Esophagus squamous epithelium (tissue), 5 donors: ENCODE measurements around the gene GALNT2. TPM values are rescaled to one million over a fixed set of nuclear protein-coding genes. Genes with fewer than 3 reads are reported as not detected.

Source experiments
- DNase-seq: peaks from one replicate; lab custom pipeline; 2025; lab: John Stamatoyannopoulos, UW
- H3K27ac ChIP-seq, 4 donors: fragments of 200-600 bp; sonication (generic); one replicate each; pipeline ENCODE4 v1.5.1; 2016 to 2019; ENCODE audit warnings: mild to moderate bottlenecking in 1 of 4
- H3K27me3 ChIP-seq, 4 donors: fragments of 200-600 bp; sonication (generic); 1 replicate in 3 of 4; 2 replicates in 1 of 4; pipeline versions ENCODE4 v1.5.1 to v1.6.0; 2017 to 2021; ENCODE audit warnings: antibody characterized with exemption in 1 of 4
- H3K36me3 ChIP-seq, 3 donors: fragments of 200-600 bp; sonication (generic); one replicate each; pipeline ENCODE4 v1.5.1; 2016 to 2019
- H3K4me1 ChIP-seq, 3 donors: fragments of 200-600 bp; sonication (generic); one replicate each; pipeline ENCODE4 v1.5.1; 2017 to 2019
- H3K4me3 ChIP-seq, 4 donors: fragments of 200-600 bp; sonication (generic); 1 replicate in 3 of 4; 2 replicates in 1 of 4; pipeline ENCODE4 v1.5.1; 2016 to 2019; ENCODE audit warnings: mild to moderate bottlenecking in 2 of 4, moderate library complexity in 1 of 4
- H3K9me3 ChIP-seq, 3 donors: fragments of 200-600 bp; sonication (generic); one replicate each; pipeline ENCODE4 v1.5.1; 2016 to 2019
- POLR2A ChIP-seq, 4 donors: fragments of 450-650 bp; IDR thresholded peaks; one replicate each; pipeline ENCODE4 v1.6.1; 2017; ENCODE audit warnings: antibody characterized with exemption in 4 of 4, mild to moderate bottlenecking in 4 of 4, moderate library complexity in 3 of 4
- WGBS, 2 donors: methylation state at CpG; one replicate each; pipeline ENCODE4 v1.1.5; 2018; 5-methylcytosine and 5-hydroxymethylcytosine counted together
- intact Hi-C: fragments of 100-400 bp; cut with DNase I; formaldehyde crosslinking; loops from one replicate; pipeline ENCODE4 v1.15.0; 2022
- total RNA-seq, 4 donors: library from RNA; depleted of rRNA; stranded (reverse); fragments of >200 nt; gene quantifications; one replicate each; pipeline ENCODE4 v1.1.0, GENCODE V29; 2016
- TF ChIP-seq, protein P1 (sequence below), 6 experiments: fragments of 450-650 bp in 4 of 6; fragments of 200-600 bp in 2 of 6; sonication (generic) in 2 of 6; IDR thresholded peaks; one replicate each; pipeline ENCODE4 v1.5.1; 2016 to 2019; ENCODE audit warnings: antibody characterized with exemption in 6 of 6, mild to moderate bottlenecking in 4 of 6, moderate library complexity in 4 of 6
- donor health status: DM: yes; HTN: yes; CAD: no.

The GALNT2 gene
- total RNA-seq, 4 donors from 2014 or later, result 25.8 to 36.2 (median 31.0) TPM

DNA sequence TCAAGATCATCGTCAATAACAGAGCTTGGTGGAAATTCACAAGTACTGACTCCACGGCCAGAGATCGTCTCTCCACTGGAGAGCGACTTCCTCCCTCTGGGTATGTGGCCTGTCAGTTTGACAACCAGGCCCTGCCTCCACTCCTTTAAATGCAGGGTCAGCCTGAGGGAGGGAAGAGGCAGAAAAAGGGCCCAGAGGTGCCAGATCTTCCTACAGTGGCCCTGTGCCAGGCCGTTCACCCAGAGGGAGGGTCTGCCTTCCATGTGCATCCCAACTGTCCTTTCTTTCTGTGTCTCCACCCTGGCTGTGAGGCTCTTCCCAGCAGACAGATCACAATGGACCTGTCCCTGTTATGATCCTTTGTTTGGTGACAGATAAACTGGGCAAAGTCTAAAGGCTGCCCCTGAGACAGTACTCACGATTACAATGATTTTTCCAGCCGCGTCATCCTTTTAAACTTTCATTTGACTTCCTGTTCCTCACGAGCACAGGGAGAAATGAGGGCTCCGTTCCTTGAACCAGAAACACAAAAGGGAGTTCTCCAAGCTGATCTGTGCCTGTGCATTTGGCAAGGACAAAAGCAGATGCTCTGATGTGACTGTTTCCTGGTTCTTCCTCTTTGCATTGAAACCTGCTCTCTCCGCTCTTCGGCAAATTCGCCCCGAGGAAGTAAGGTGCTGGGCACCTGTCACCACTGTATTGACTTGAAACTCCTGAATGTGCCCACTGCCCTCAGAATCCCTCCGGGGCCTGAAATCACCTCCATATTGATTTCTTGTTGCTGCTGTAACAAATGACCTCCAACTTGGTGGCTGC lies 232.4 kb downstream of the GALNT2 start:
- 75 to 83% methylated on average over 15 of the region's 15 CpGs for WGBS, 2 donors
- TF ChIP-seq POLR2A (IDR thresholded peaks at IDR 0.05), result no peak
- TF ChIP-seq, protein P1, sequence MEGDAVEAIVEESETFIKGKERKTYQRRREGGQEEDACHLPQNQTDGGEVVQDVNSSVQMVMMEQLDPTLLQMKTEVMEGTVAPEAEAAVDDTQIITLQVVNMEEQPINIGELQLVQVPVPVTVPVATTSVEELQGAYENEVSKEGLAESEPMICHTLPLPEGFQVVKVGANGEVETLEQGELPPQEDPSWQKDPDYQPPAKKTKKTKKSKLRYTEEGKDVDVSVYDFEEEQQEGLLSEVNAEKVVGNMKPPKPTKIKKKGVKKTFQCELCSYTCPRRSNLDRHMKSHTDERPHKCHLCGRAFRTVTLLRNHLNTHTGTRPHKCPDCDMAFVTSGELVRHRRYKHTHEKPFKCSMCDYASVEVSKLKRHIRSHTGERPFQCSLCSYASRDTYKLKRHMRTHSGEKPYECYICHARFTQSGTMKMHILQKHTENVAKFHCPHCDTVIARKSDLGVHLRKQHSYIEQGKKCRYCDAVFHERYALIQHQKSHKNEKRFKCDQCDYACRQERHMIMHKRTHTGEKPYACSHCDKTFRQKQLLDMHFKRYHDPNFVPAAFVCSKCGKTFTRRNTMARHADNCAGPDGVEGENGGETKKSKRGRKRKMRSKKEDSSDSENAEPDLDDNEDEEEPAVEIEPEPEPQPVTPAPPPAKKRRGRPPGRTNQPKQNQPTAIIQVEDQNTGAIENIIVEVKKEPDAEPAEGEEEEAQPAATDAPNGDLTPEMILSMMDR (IDR thresholded peaks at IDR 0.05), result no peak
- no peak for DNase-seq
- no peaks in the 10 kb centered on the region for H3K9me3 ChIP-seq
- no peaks in the 10 kb centered on the region for H3K36me3 ChIP-seq
- intact Hi-C loops, result no loop called here
- peaks cover 0 to 9% (median 0%) of the 10 kb centered on the region in 3 donors for H3K4me1 ChIP-seq
- no peak overlapping the region for H3K27ac ChIP-seq
- H3K27me3 ChIP-seq, result no peaks in the 10 kb centered on the region
- H3K4me3 ChIP-seq, result no peak overlapping the region

DNA sequence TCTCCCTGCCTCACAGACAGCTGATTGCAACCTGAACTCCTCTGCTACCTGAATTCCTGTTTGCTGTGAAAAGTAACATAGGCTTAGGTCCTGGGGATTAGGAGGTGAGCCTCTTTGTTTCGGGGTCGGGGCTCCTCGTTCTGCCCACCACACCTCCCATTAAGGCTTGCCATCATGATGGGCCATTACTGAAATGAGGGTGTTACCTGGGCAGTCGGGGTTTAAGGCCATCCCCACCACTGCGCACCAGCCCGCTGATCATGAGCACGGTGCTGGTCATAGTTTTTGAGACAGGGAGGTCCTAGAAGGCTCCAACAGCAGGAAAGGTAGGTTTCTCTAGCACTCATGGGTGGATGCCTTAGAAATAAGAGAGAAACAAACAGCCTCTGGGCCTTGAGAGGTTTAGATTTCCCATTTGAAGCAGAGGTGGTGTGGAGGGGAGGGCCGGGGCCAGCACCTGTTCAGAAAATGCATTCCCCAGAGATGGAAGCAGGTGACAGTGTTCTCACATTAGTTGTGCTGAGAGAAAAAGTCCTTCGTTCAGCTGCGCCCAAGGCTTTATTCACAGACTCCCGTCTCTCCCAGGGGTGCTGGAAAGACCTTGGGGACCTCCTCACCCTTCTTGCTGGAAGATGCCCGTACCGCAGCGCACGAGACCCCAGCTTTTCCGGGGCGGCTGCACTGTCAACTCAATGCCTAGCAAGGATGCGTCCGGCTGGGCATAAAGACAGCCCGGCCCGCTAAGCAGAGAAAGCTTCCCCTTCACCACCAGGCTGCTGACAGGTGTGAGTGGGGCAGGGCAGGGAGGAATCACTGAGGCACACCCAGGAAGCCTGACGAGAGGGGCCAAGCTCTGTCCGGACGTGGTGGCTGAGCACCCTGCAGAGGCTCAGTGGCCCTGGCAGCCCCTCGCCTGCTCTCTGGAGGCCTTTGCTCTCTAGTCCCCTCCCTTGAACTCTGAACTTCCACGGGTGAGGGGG lies 233.6 kb downstream of the GALNT2 start:
- TF ChIP-seq POLR2A (IDR thresholded peaks at IDR 0.05), result no peak
- TF ChIP-seq, protein P1 (IDR thresholded peaks at IDR 0.05), result no peak
- no peaks in the 10 kb centered on the region for H3K27me3 ChIP-seq
- intact Hi-C loops, result no loop called here
- H3K4me3 ChIP-seq, result no peak overlapping the region
- no peak for DNase-seq
- no peaks in the 10 kb centered on the region for H3K9me3 ChIP-seq
- H3K27ac ChIP-seq, result no peak overlapping the region
- no peaks in the 10 kb centered on the region for H3K36me3 ChIP-seq
- WGBS, 2 donors, result 82 to 89% methylated on average over 10 to 14 of the region's 26 CpGs
- peaks cover 0 to 9% (median 0%) of the 10 kb centered on the region in 3 donors for H3K4me1 ChIP-seq

DNA sequence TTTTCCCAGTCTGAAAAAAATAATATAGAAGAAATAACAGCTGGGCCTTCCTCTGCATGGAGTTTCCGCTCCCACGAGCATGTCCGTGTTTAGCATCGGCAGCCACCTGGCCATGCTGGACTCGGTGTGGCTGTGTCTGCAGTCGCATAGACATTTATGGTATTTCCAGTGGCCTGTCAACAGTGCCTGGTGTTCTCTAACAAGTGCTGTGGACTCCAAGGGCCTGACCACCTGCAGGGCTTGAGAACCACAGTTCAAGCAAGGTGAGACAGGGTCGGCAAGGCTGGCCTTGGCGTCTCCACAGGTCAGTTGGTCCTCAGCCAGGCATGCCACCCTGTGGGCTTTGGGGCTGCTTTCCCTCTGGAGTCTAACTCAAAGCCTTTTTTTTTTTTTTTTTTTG lies 234.3 kb downstream of the GALNT2 start:
- intact Hi-C loops, result no loop called here
- Histone ChIP-seq H3K9me3 (no peaks in the 10 kb centered on the region), H3K27me3 (no peaks in the 10 kb centered on the region), H3K36me3 (no peaks in the 10 kb centered on the region), H3K27ac (no peak overlapping the region), H3K4me3 (no peak overlapping the region), H3K4me1 (peaks cover 0 to 9% (median 0%) of the 10 kb centered on the region in 3 donors)
- WGBS, 2 donors, result 88 to 90% methylated on average over 8 of the region's 8 CpGs
- TF ChIP-seq, protein P1 (IDR thresholded peaks at IDR 0.05), result no peak
- no peak for TF ChIP-seq POLR2A (IDR thresholded peaks at IDR 0.05)
- no peak for DNase-seq

DNA sequence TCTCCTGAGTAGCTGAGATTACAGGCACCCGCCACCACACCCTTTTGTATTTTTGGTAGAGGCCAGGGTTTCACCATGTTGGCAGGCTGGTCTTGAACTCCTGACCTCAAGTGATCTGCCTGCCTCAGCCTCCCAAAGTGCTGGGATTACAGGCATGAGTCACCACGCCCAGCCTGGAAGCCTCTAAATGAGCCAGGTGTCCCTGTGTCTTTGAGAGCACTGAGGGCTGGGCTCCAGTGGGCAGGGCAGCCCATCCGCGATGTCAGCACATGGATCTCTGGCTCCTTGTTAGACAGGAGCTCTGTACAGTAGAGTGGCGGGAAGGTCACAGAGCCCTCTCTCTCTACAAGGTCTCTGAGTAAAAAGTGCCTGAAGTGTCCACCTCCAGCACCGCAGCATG lies 234.8 kb downstream of the GALNT2 start:
- TF ChIP-seq, protein P1 (IDR thresholded peaks at IDR 0.05), result no peak
- TF ChIP-seq POLR2A (IDR thresholded peaks at IDR 0.05), result no peak
- Histone ChIP-seq H3K9me3 (no peaks in the 10 kb centered on the region), H3K27me3 (no peaks in the 10 kb centered on the region), H3K36me3 (no peaks in the 10 kb centered on the region), H3K4me1 (peaks cover 0 to 9% (median 0%) of the 10 kb centered on the region in 3 donors), H3K4me3 (no peak overlapping the region), H3K27ac (no peak overlapping the region)
- no peak for DNase-seq
- 71 to 100% methylated on average over 1 to 2 of the region's 6 CpGs for WGBS, 2 donors
- intact Hi-C loops, result no loop called here
